NCI-H82 treated with DMSO at 0.1 percent for 48 hours (cell line): ENCODE results near the gene ECE1.
A peak's percentile ranks its signal among the peaks of the same experiment; 100 is the strongest.

Source experiments
- DNase-seq: peaks from one replicate; lab custom pipeline; 2025; ENCODE audit not compliant: unreplicated experiment; lab: John Stamatoyannopoulos, UW

The ECE1 gene

GRCh38 chr1:21255284-21255942 is 34.9 kb downstream of the ECE1 start:
- DNase-seq = peak; percentile 68

- peak; percentile 87 for DNase-seq
Observed at GRCh38 chr1:21254335-21254951, 35.8 kb downstream of the ECE1 start.

GRCh38 chr1:21251773-21252471 is 38.3 kb downstream of the ECE1 start:
- no peak for DNase-seq

- no peak for DNase-seq
Observed at GRCh38 chr1:21249940-21250493, 40.2 kb downstream of the ECE1 start.

- DNase-seq = no peak
Observed at GRCh38 chr1:21247892-21248715, 42.2 kb downstream of the ECE1 start.

GRCh38 chr1:21246905-21247642 is 43.2 kb downstream of the ECE1 start:
- no peak for DNase-seq

- no peak for DNase-seq
Observed at GRCh38 chr1:21245688-21246229, 44.5 kb downstream of the ECE1 start.

- DNase-seq = no peak
Observed at GRCh38 chr1:21244986-21245687, 45.1 kb downstream of the ECE1 start.

- no peak for DNase-seq
Observed at GRCh38 chr1:21244154-21244553, 46.1 kb downstream of the ECE1 start.

- DNase-seq = no peak
Observed at GRCh38 chr1:21242846-21243245, 47.4 kb downstream of the ECE1 start.

- DNase-seq = no peak
Observed at GRCh38 chr1:21241771-21242581, 48.3 kb downstream of the ECE1 start.

- no peak for DNase-seq
Observed at GRCh38 chr1:21240706-21241105, 49.6 kb downstream of the ECE1 start.

GRCh38 chr1:21239221-21239620 is 51.0 kb downstream of the ECE1 start:
- no peak for DNase-seq

- DNase-seq = no peak
Observed at GRCh38 chr1:21238141-21238800, 52.0 kb downstream of the ECE1 start.

GRCh38 chr1:21237446-21238088 is 52.7 kb downstream of the ECE1 start:
- no peak for DNase-seq

GRCh38 chr1:21236178-21236577 is 54.1 kb downstream of the ECE1 start:
- DNase-seq = no peak

- no peak for DNase-seq
Observed at GRCh38 chr1:21234779-21235178, 55.5 kb downstream of the ECE1 start.

GRCh38 chr1:21233490-21233889 is 56.8 kb downstream of the ECE1 start:
- DNase-seq = no peak
